Trophoblast cell (in vitro differentiated cells and primary cell): ENCODE data around the gene PCDHGB2.
"Not testable (repeated sequence)": the region's sequence is repeated elsewhere in the genome, so short reads cannot be mapped to it uniquely, and the experiment has no call there.

Experiments
- DNase-seq, 2 donors: peaks; one replicate each; pipeline ENCODE4 v3.0.0-alpha.2; 2016
- H2AFZ ChIP-seq: 2 replicates; pipeline ENCODE4 v1.6.1; 2013; ENCODE audit warnings: low read length, moderate library complexity, mild to moderate bottlenecking; ENCODE audit not compliant: insufficient read depth, poor library complexity
- H2AK5ac ChIP-seq: 2 replicates; pipeline ENCODE4 v1.6.1; 2013; ENCODE audit warnings: mild to moderate bottlenecking, low read length
- H2BK120ac ChIP-seq: 2 replicates; pipeline ENCODE4 v1.6.1; 2013; ENCODE audit warnings: low read length, mild to moderate bottlenecking, moderate library complexity; ENCODE audit not compliant: insufficient read depth, poor library complexity
- H2BK12ac ChIP-seq: 2 replicates; pipeline ENCODE4 v1.6.1; 2013; ENCODE audit warnings: mild to moderate bottlenecking, low read length, moderate library complexity
- H2BK5ac ChIP-seq: 2 replicates; pipeline ENCODE4 v1.6.1; 2013; ENCODE audit warnings: low read length, low read depth, moderate library complexity, mild to moderate bottlenecking; ENCODE audit not compliant: poor library complexity
- H3K14ac ChIP-seq: 2 replicates; pipeline ENCODE4 v1.6.1; 2013; ENCODE audit warnings: mild to moderate bottlenecking, low read length
- H3K18ac ChIP-seq: 2 replicates; pipeline ENCODE4 v1.6.1; 2013; ENCODE audit warnings: mild to moderate bottlenecking, low read length
- H3K23ac ChIP-seq: 2 replicates; pipeline ENCODE4 v1.6.1; 2013; ENCODE audit warnings: low read length
- H3K27ac ChIP-seq: 2 replicates; pipeline ENCODE4 v1.5.1; 2013; ENCODE audit warnings: low read depth, mild to moderate bottlenecking, inconsistent platforms, low read length, moderate library complexity
- H3K27me3 ChIP-seq: 2 replicates; pipeline ENCODE4 v1.6.1; 2013; ENCODE audit warnings: inconsistent platforms, mild to moderate bottlenecking, low read length, moderate library complexity; ENCODE audit not compliant: insufficient read depth
- H3K36me3 ChIP-seq, 2 experiments: 1 replicate in 1 of 2; 2 replicates in 1 of 2; pipeline ENCODE4 v1.6.1; 2013; ENCODE audit warnings: low read length in 2 of 2, mild to moderate bottlenecking in 2 of 2, moderate library complexity in 1 of 2; ENCODE audit not compliant: insufficient read depth in 2 of 2, control insufficient read depth in 1 of 2
- H3K4ac ChIP-seq: 2 replicates; pipeline ENCODE4 v1.6.1; 2013; ENCODE audit warnings: low read depth, mild to moderate bottlenecking, low read length, moderate library complexity
- H3K4me1 ChIP-seq, 2 experiments: 1 replicate in 1 of 2; 2 replicates in 1 of 2; pipeline ENCODE4 v1.6.1; 2013; ENCODE audit warnings: low read length in 2 of 2, mild to moderate bottlenecking in 2 of 2, moderate library complexity in 1 of 2; ENCODE audit not compliant: insufficient read depth in 2 of 2, control insufficient read depth in 1 of 2
- H3K4me2 ChIP-seq: 2 replicates; pipeline ENCODE4 v1.6.1; 2013; ENCODE audit warnings: inconsistent platforms, mild to moderate bottlenecking, low read length, moderate library complexity
- H3K4me3 ChIP-seq: 2 replicates; pipeline ENCODE4 v1.5.1; 2013; ENCODE audit warnings: mild to moderate bottlenecking, low read depth, low read length, inconsistent platforms
- H3K79me1 ChIP-seq: one replicate; pipeline ENCODE4 v1.6.1; 2013; ENCODE audit warnings: low read length
- H3K79me2 ChIP-seq: 2 replicates; pipeline ENCODE4 v1.6.1; 2013; ENCODE audit warnings: low read length, mild to moderate bottlenecking; ENCODE audit not compliant: control insufficient read depth, insufficient read depth, poor library complexity
- H3K9ac ChIP-seq: 2 replicates; pipeline ENCODE4 v1.6.1; 2013; ENCODE audit warnings: mild to moderate bottlenecking, low read length
- H3K9me3 ChIP-seq: 2 replicates; pipeline ENCODE4 v1.6.1; 2013; ENCODE audit warnings: low read depth, mild to moderate bottlenecking, control low read depth, inconsistent platforms, low read length; ENCODE audit not compliant: insufficient read depth
- H4K12ac ChIP-seq: 2 replicates; pipeline ENCODE4 v1.6.1; 2013; ENCODE audit warnings: low read depth, mild to moderate bottlenecking, low read length, moderate library complexity
- H4K8ac ChIP-seq: 2 replicates; pipeline ENCODE4 v1.6.1; 2013; ENCODE audit warnings: low read depth, mild to moderate bottlenecking, low read length, moderate library complexity
- H4K91ac ChIP-seq: one replicate; pipeline ENCODE4 v1.6.1; 2013; ENCODE audit warnings: low read depth, mild to moderate bottlenecking, low read length, moderate library complexity
- WGBS: extraction: QIAGEN DNeasy Blood & Tissue Kit; methylation state at CpG from one replicate; pipeline ENCODE4 v1.1.7; 2013; ENCODE audit warnings: missing lambda C conversion rate; ENCODE audit not compliant: insufficient read length, insufficient coverage; ENCODE audit errors: extremely low coverage; 5-methylcytosine and 5-hydroxymethylcytosine counted together

PCDHGB2 gene

GRCh38 chr5:141328231-141328630, 31.6 kb upstream of the PCDHGB2 start:
- no peak overlapping the region for H3K4ac ChIP-seq
- no peak overlapping the region for H2BK120ac ChIP-seq
- no peaks in the 10 kb centered on the region for H3K79me2 ChIP-seq
- H2BK5ac ChIP-seq: no peak overlapping the region
- no peak overlapping the region for H4K91ac ChIP-seq
- no peak overlapping the region for H3K14ac ChIP-seq
- H3K4me2 ChIP-seq: no peak overlapping the region
- no peak for DNase-seq
- H2AK5ac ChIP-seq: no peak overlapping the region
- no peak overlapping the region for H3K4me3 ChIP-seq
- peaks cover 0 to 2% of the 10 kb centered on the region in 2 experiments for H3K36me3 ChIP-seq
- H4K12ac ChIP-seq: no peak overlapping the region
- WGBS: no CpG with 5 or more reads among the region's 8 CpGs
- no peak overlapping the region for H3K9ac ChIP-seq
- H4K8ac ChIP-seq: no peak overlapping the region
- peaks cover 23% of the 10 kb centered on the region for H3K9me3 ChIP-seq
- H3K23ac ChIP-seq: no peak overlapping the region
- H3K27ac ChIP-seq: no peak overlapping the region
- no peak overlapping the region for H2AFZ ChIP-seq
- H3K18ac ChIP-seq: no peak overlapping the region
- H3K27me3 ChIP-seq: no peaks in the 10 kb centered on the region
- H3K4me1 ChIP-seq: no peaks in the 10 kb centered on the region
- no peak overlapping the region for H2BK12ac ChIP-seq
- no peaks in the 10 kb centered on the region for H3K79me1 ChIP-seq

- H3K4me3 ChIP-seq: no peak within 1 kb of the TSS
- H3K79me2 ChIP-seq: no peaks in the 10 kb centered on the region
- no peaks in the 10 kb centered on the region for H3K79me1 ChIP-seq
- H3K18ac ChIP-seq: no peak within 1 kb of the TSS
- DNase-seq: no peak
- H3K23ac ChIP-seq: no peak within 1 kb of the TSS
- no peak within 1 kb of the TSS for H2AK5ac ChIP-seq
- WGBS: no CpG with 5 or more reads among the region's 21 CpGs
- no peak within 1 kb of the TSS for H4K91ac ChIP-seq
- H2BK12ac ChIP-seq: no peak within 1 kb of the TSS
- peaks cover 27% of the 10 kb centered on the region for H3K9me3 ChIP-seq
- no peak within 1 kb of the TSS for H3K27ac ChIP-seq
- H3K4ac ChIP-seq: no peak within 1 kb of the TSS
- no peak within 1 kb of the TSS for H4K8ac ChIP-seq
- no peak within 1 kb of the TSS for H4K12ac ChIP-seq
- peaks cover 0 to 2% of the 10 kb centered on the region in 2 experiments for H3K36me3 ChIP-seq
- H3K9ac ChIP-seq: no peak within 1 kb of the TSS
- H2BK120ac ChIP-seq: no peak within 1 kb of the TSS
- no peak within 1 kb of the TSS for H3K14ac ChIP-seq
- H3K27me3 ChIP-seq: no peaks in the 10 kb centered on the region
- H3K4me1 ChIP-seq: no peaks in the 10 kb centered on the region
- H3K4me2 ChIP-seq: no peak within 1 kb of the TSS
- no peak within 1 kb of the TSS for H2AFZ ChIP-seq
- no peak within 1 kb of the TSS for H2BK5ac ChIP-seq
These were observed 29.3 kb upstream of the PCDHGB2 start, which contains the start of gene PCDHGA1 for GRCh38 chr5:141330299-141331080. Gene PCDHGA1, plus strand, starts transcription at chr5:141330514.

GRCh38 chr5:141332571-141332970, 27.2 kb upstream of the PCDHGB2 start:
- H3K79me1 ChIP-seq, H3K36me3 ChIP-seq, DNase-seq, H2BK12ac ChIP-seq, H3K4me2 ChIP-seq, H3K9ac ChIP-seq, H2BK5ac ChIP-seq, H3K27ac ChIP-seq, H3K79me2 ChIP-seq, H2AK5ac ChIP-seq, H4K91ac ChIP-seq, H3K18ac ChIP-seq, H3K14ac ChIP-seq, H3K4me1 ChIP-seq, H3K23ac ChIP-seq, H2BK120ac ChIP-seq, H3K27me3 ChIP-seq, H4K12ac ChIP-seq, H3K4me3 ChIP-seq, H4K8ac ChIP-seq, H2AFZ ChIP-seq, H3K4ac ChIP-seq: not testable (repeated sequence)
- H3K9me3 ChIP-seq: peaks cover 27% of the 10 kb centered on the region
- no CpG with 5 or more reads among the region's 39 CpGs for WGBS

GRCh38 chr5:141338538-141339306, 21.1 kb upstream of the PCDHGB2 start, which contains the start of gene PCDHGA2:
Gene PCDHGA2, plus strand, starts transcription at chr5:141338760.
- WGBS: no CpG with 5 or more reads among the region's 27 CpGs
- Histone ChIP-seq H3K79me1 (no peaks in the 10 kb centered on the region), H3K9me3 (peaks cover 16% of the 10 kb centered on the region), H3K9ac (no peak within 1 kb of the TSS), H3K4ac (no peak within 1 kb of the TSS), H3K4me2 (no peak within 1 kb of the TSS), H2AK5ac (no peak within 1 kb of the TSS), H3K14ac (no peak within 1 kb of the TSS), H3K27me3 (no peaks in the 10 kb centered on the region), H3K79me2 (no peaks in the 10 kb centered on the region), H4K91ac (no peak within 1 kb of the TSS), H3K36me3 (no peaks in the 10 kb centered on the region), H3K4me1 (no peaks in the 10 kb centered on the region), H3K18ac (no peak within 1 kb of the TSS), H2BK12ac (no peak within 1 kb of the TSS), H3K4me3 (no peak within 1 kb of the TSS), H3K23ac (no peak within 1 kb of the TSS), H2BK5ac (no peak within 1 kb of the TSS), H2BK120ac (no peak within 1 kb of the TSS), H4K8ac (no peak within 1 kb of the TSS), H4K12ac (no peak within 1 kb of the TSS), H3K27ac (no peak within 1 kb of the TSS), H2AFZ (no peak within 1 kb of the TSS)
- DNase-seq: no peak
